PC-3 (cell line): ENCODE results near the gene SCD5. TPM values are rescaled to one million over a fixed set of nuclear protein-coding genes. Genes with fewer than 3 reads are reported as not detected.

Source experiments
- ATAC-seq: fragments of 200-7000 bp; cut with Tn5 transposase; 2 replicates; pipeline ENCODE4 v1.9.1; 2020; ENCODE audit warnings: mild to moderate bottlenecking, moderate library complexity
- BruUV-seq: library from RNA; stranded (reverse); fragments of 400-500 nt; replicated peaks from 2 replicates; lab custom pipeline; 2021; lab: Mats Ljungman, UMichigan
- CTCF ChIA-PET: fragments of 300-600 bp; sonication (Branson Sonifier 250); formaldehyde crosslinking; loops from one replicate; lab custom pipeline; 2022; ENCODE audit warnings: antibody characterized with exemption; lab: Charles Lee
- POLR2A ChIA-PET: fragments of 300-600 bp; sonication (Branson Sonifier 250); formaldehyde crosslinking; loops from one replicate; lab custom pipeline; 2022; ENCODE audit warnings: antibody characterized with exemption; ENCODE audit not compliant: unreplicated experiment; lab: Charles Lee
- DNase-seq: peaks from one replicate; pipeline ENCODE4 v3.0.0-alpha.2; 2015
- H2AFZ ChIP-seq: fragments of 300-600 bp; sonication (generic); 2 replicates; pipeline ENCODE4 v1.6.0; 2016; ENCODE audit warnings: antibody characterized with exemption, low read length
- H3F3A ChIP-seq: fragments of 300-600 bp; sonication (generic); one replicate; pipeline ENCODE4 v1.6.0; 2017; ENCODE audit warnings: antibody characterized with exemption, low read length, control low read depth, mild to moderate bottlenecking; ENCODE audit not compliant: unreplicated experiment
- H3K27ac ChIP-seq: fragments of 300-600 bp; sonication (generic); 2 replicates; pipeline ENCODE4 v1.5.1; 2016; ENCODE audit warnings: mild to moderate bottlenecking, low read length
- H3K27me3 ChIP-seq: fragments of 300-600 bp; sonication (generic); 2 replicates; pipeline ENCODE4 v1.6.1; 2016; ENCODE audit warnings: low read length, mixed read lengths
- H3K36me3 ChIP-seq: fragments of 300-600 bp; sonication (generic); 2 replicates; pipeline ENCODE4 v1.6.1; 2016; ENCODE audit warnings: low read depth, mixed run types, low read length, mixed read lengths
- H3K4me1 ChIP-seq: fragments of 300-600 bp; sonication (generic); 2 replicates; pipeline ENCODE4 v1.5.1; 2016; ENCODE audit warnings: low read length; ENCODE audit not compliant: insufficient read depth
- H3K4me2 ChIP-seq: fragments of 300-600 bp; sonication (generic); 2 replicates; pipeline ENCODE4 v1.6.0; 2016; ENCODE audit warnings: low read length
- H3K4me3 ChIP-seq: fragments of 300-600 bp; sonication (generic); 2 replicates; pipeline ENCODE4 v1.5.1; 2016; ENCODE audit warnings: mild to moderate bottlenecking, low read length, mixed read lengths
- H3K79me2 ChIP-seq: fragments of 300-600 bp; sonication (generic); 2 replicates; pipeline ENCODE4 v1.6.1; 2017; ENCODE audit warnings: low read length, mixed read lengths
- H3K9ac ChIP-seq: fragments of 300-600 bp; sonication (generic); 2 replicates; pipeline ENCODE4 v1.6.0; 2016; ENCODE audit warnings: mild to moderate bottlenecking, low read length
- H3K9me2 ChIP-seq: fragments of 300-600 bp; sonication (generic); replicated peaks from 2 replicates; pipeline ENCODE4 v1.6.1; 2016; ENCODE audit warnings: mixed run types, low read length, mixed read lengths
- H3K9me3 ChIP-seq: fragments of 300-600 bp; sonication (generic); 2 replicates; pipeline ENCODE4 v1.6.1; 2016; ENCODE audit warnings: low read length, mixed read lengths
- H4K20me1 ChIP-seq: fragments of 300-600 bp; sonication (generic); 2 replicates; pipeline ENCODE4 v1.6.1; 2016; ENCODE audit warnings: low read length, mixed read lengths
- CTCF ChIP-seq: fragments of 300-600 bp; sonication (generic); conservative IDR thresholded peaks from 2 replicates; pipeline ENCODE4 v1.5.1; 2017; ENCODE audit warnings: antibody characterized with exemption, low read depth, mild to moderate bottlenecking, low read length
- EZH2 ChIP-seq: fragments of 300-600 bp; sonication (generic); IDR thresholded peaks from one replicate; pipeline ENCODE4 v1.6.1; 2017; ENCODE audit warnings: antibody characterized with exemption, mild to moderate bottlenecking, low read length; ENCODE audit not compliant: unreplicated experiment
- EZH2phosphoT487 ChIP-seq: fragments of 300-600 bp; sonication (generic); IDR thresholded peaks from 2 replicates; pipeline ENCODE4 v1.6.1; 2018; ENCODE audit warnings: mild to moderate bottlenecking, antibody characterized with exemption, low read length, borderline replicate concordance
- intact Hi-C: fragments of 100-400 bp; cut with micrococcal nuclease; formaldehyde crosslinking; loops from 2 replicates; pipeline ENCODE4 v1.9.0; 2023
- total RNA-seq: library from RNA; depleted of rRNA; stranded (reverse); fragments of >200 nt; gene quantifications from 2 replicates; pipeline ENCODE4 v1.2.3, GENCODE V29; 2014

Gene SCD5
- total RNA-seq, 1 experiment from 2014 or later, result 3.8 TPM

DNA sequence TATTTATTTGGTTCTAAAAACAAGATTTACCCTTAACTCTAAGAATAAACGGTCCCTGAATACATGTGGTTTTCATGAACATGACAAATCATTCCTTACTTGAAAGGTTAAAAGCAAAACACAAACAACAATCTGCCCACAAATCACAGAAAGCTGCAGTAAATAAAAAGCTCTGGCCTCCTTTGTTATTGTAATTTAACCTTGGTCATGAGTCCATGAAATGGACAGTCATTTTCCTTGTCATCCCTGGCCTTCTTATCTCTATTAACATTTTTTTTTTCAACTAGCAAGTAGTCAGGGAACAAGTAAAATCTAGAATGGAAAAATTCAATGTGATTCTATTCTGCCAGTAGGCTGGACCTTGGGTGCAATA lies 92.7 kb downstream of the SCD5 start:
- H3K9me2 ChIP-seq, result no peaks in the 10 kb centered on the region
- no peaks in the 10 kb centered on the region for H3K79me2 ChIP-seq
- H3K4me3 ChIP-seq, result no peak overlapping the region
- no peaks in the 10 kb centered on the region for H3K27me3 ChIP-seq
- H2AFZ ChIP-seq, result no peak overlapping the region
- H3F3A ChIP-seq, result no peaks in the 10 kb centered on the region
- H3K9me3 ChIP-seq, result no peaks in the 10 kb centered on the region
- no peak for DNase-seq
- no peaks in the 10 kb centered on the region for H3K4me1 ChIP-seq
- TF ChIP-seq EZH2 (no peak), CTCF (no peak), EZH2phosphoT487 (no peak)
- H3K27ac ChIP-seq, result no peak overlapping the region
- no peak overlapping the region for H3K4me2 ChIP-seq
- no peak overlapping the region for H3K9ac ChIP-seq
- intact Hi-C loops, result no loop called here
- H3K36me3 ChIP-seq, result no peaks in the 10 kb centered on the region
- no peaks in the 10 kb centered on the region for H4K20me1 ChIP-seq
- no peak for ATAC-seq
- ChIA-PET POLR2A (no interaction called here), CTCF (no interaction called here)
- no TSS peak for BruUV-seq

DNA sequence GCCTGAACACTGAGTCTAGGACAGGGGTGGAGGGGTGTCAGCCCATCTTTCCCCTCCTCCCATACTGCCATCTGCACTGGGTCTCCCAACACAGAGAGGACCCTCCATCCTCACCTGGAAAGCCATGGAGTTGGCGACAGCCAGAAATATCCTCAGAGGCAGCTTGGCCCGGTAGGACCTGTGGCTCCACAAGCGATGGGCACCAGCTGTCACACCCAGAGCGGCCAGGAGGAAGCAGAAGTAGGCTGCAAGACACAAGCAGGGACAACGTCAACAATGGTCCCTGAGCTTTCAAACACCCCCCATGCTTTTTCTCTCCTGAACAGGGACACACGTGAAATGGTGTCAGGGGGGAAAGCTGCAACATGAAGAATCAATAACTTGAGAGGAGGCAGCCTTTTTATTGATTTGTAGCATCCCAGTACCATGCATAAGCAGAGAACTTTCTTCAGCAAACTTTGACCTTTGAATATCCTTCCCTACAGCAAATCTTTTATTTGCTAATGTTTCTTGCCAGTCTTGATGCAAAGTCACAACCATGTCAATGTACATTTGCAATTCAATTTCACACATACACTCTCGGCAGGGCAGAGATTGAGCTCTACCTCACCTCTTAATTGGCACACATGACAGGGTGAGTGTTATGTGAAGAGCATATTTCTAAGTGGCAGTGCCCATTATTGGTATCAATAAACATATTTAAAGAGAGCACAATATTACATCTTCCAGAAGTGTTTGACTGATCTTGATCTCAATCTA lies 93.2 kb downstream of the SCD5 start:
- ATAC-seq (no peak), DNase-seq (no peak)
- H3F3A ChIP-seq, result no peaks in the 10 kb centered on the region
- H3K9ac ChIP-seq, result no peak overlapping the region
- intact Hi-C loops, result no loop called here
- H3K9me2 ChIP-seq, result no peaks in the 10 kb centered on the region
- POLR2A ChIA-PET, result no interaction called here
- H3K79me2 ChIP-seq, result no peaks in the 10 kb centered on the region
- no TSS peak for BruUV-seq
- no peak overlapping the region for H2AFZ ChIP-seq
- H3K27ac ChIP-seq, result no peak overlapping the region
- H3K4me3 ChIP-seq, result no peak overlapping the region
- CTCF ChIA-PET, result no interaction called here
- H4K20me1 ChIP-seq, result no peaks in the 10 kb centered on the region
- H3K36me3 ChIP-seq, result no peaks in the 10 kb centered on the region
- no peaks in the 10 kb centered on the region for H3K27me3 ChIP-seq
- no peak overlapping the region for H3K4me2 ChIP-seq
- H3K4me1 ChIP-seq, result no peaks in the 10 kb centered on the region
- H3K9me3 ChIP-seq, result no peaks in the 10 kb centered on the region
- no peak for TF ChIP-seq EZH2
- TF ChIP-seq CTCF, result no peak
- TF ChIP-seq EZH2phosphoT487, result no peak

- ATAC-seq (no peak), DNase-seq (no peak)
- no peaks in the 10 kb centered on the region for H3K27me3 ChIP-seq
- H3K79me2 ChIP-seq, result no peaks in the 10 kb centered on the region
- H3K9me2 ChIP-seq, result no peaks in the 10 kb centered on the region
- H3K9me3 ChIP-seq, result no peaks in the 10 kb centered on the region
- CTCF ChIA-PET, result no interaction called here
- H3K4me1 ChIP-seq, result no peaks in the 10 kb centered on the region
- POLR2A ChIA-PET, result no interaction called here
- intact Hi-C loops, result no loop called here
- no peak for TF ChIP-seq CTCF
- no peak for TF ChIP-seq EZH2
- TF ChIP-seq EZH2phosphoT487, result no peak
- no peak overlapping the region for H3K4me3 ChIP-seq
- H4K20me1 ChIP-seq, result no peaks in the 10 kb centered on the region
- no peak overlapping the region for H2AFZ ChIP-seq
- H3K27ac ChIP-seq, result no peak overlapping the region
- no peaks in the 10 kb centered on the region for H3K36me3 ChIP-seq
- H3K9ac ChIP-seq, result no peak overlapping the region
- no peaks in the 10 kb centered on the region for H3F3A ChIP-seq
- H3K4me2 ChIP-seq, result no peak overlapping the region
- no TSS peak for BruUV-seq
These were observed 94.4 kb downstream of the SCD5 start for GRCh38 chr4:82704156-82704555.
